Hepatocyte (in vitro differentiated cells): ENCODE data around the gene CFAP47.

Experiments used
- EZH2 ChIP-seq: fragments of 200-600 bp; sonication (generic); IDR thresholded peaks from 2 replicates; pipeline ENCODE4 v1.6.1; 2016; ENCODE audit warnings: antibody characterized with exemption, mild to moderate bottlenecking, borderline replicate concordance
- TF ChIP-seq, protein P1 (sequence below): fragments of 200-600 bp; sonication (generic); IDR thresholded peaks from 2 replicates; pipeline ENCODE4 v1.5.1; 2016; ENCODE audit warnings: antibody characterized with exemption, mild to moderate bottlenecking; ENCODE audit not compliant: poor library complexity

DNA sequence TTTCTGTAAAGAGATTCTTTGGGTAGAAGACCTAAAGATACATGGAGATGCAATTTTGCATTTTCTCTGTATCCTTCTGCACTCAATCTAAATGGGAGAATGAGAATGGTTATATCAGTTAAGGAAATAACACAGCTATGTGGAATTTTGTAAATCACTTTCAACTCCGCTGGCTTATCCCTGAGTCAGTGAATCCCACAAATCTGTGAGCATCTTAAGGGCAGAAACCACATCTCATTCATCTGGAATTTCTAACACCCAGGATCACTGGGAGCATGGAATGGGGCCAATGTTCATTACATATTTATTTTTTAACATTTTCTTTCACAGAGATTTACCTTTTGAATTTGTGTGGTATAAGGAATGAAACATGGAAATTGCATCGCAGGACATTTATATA, 167.8 kb downstream of the CFAP47 start:
- TF ChIP-seq, protein P1, sequence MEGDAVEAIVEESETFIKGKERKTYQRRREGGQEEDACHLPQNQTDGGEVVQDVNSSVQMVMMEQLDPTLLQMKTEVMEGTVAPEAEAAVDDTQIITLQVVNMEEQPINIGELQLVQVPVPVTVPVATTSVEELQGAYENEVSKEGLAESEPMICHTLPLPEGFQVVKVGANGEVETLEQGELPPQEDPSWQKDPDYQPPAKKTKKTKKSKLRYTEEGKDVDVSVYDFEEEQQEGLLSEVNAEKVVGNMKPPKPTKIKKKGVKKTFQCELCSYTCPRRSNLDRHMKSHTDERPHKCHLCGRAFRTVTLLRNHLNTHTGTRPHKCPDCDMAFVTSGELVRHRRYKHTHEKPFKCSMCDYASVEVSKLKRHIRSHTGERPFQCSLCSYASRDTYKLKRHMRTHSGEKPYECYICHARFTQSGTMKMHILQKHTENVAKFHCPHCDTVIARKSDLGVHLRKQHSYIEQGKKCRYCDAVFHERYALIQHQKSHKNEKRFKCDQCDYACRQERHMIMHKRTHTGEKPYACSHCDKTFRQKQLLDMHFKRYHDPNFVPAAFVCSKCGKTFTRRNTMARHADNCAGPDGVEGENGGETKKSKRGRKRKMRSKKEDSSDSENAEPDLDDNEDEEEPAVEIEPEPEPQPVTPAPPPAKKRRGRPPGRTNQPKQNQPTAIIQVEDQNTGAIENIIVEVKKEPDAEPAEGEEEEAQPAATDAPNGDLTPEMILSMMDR = no peak
- TF ChIP-seq EZH2 = no peak
